RWPE2 (cell line): Measurements from ENCODE around the gene GPR82.
"Not testable (repeated sequence)": the region's sequence is repeated elsewhere in the genome, so short reads cannot be mapped to it uniquely, and the experiment has no call there.

Experiments
- ATAC-seq: fragments of 200-7000 bp; cut with Tn5 transposase; 3 replicates; pipeline ENCODE4 v1.9.1; 2021; ENCODE audit warnings: low read depth
- DNase-seq: peaks from one replicate; pipeline ENCODE4 v3.0.0-alpha.2; 2020; ENCODE audit warnings: low spot score
- H3K27ac ChIP-seq: fragments of 450-650 bp; 2 replicates; pipeline ENCODE4 v1.5.1; 2017; ENCODE audit warnings: mild to moderate bottlenecking; ENCODE audit not compliant: poor library complexity, severe bottlenecking
- H3K27me3 ChIP-seq: fragments of 250-450 bp; sonication (Bioruptor Pico); 2 replicates; pipeline ENCODE4 v1.5.1; 2021; ENCODE audit warnings: mild to moderate bottlenecking, moderate library complexity; ENCODE audit not compliant: insufficient read depth, poor library complexity, severe bottlenecking
- H3K36me3 ChIP-seq: fragments of 250-450 bp; sonication (Bioruptor Pico); 2 replicates; pipeline ENCODE4 v1.5.1; 2020; ENCODE audit warnings: low read depth, mild to moderate bottlenecking, moderate library complexity
- H3K4me1 ChIP-seq: fragments of 250-450 bp; sonication (Bioruptor Pico); 2 replicates; pipeline ENCODE4 v1.5.1; 2021; ENCODE audit warnings: mild to moderate bottlenecking, moderate library complexity; ENCODE audit not compliant: insufficient read depth, poor library complexity, severe bottlenecking
- H3K4me3 ChIP-seq: fragments of 250-450 bp; sonication (Bioruptor Pico); 2 replicates; pipeline ENCODE4 v1.5.1; 2021; ENCODE audit warnings: mild to moderate bottlenecking, moderate library complexity; ENCODE audit not compliant: severe bottlenecking
- H3K9me3 ChIP-seq: fragments of 250-450 bp; sonication (Bioruptor Pico); 2 replicates; pipeline ENCODE4 v1.5.1; 2021; ENCODE audit warnings: mild to moderate bottlenecking, moderate library complexity; ENCODE audit not compliant: severe bottlenecking
- TF ChIP-seq, protein P1 (sequence below): fragments of 450-650 bp; IDR thresholded peaks from one replicate; pipeline ENCODE4 v1.5.1; 2017; ENCODE audit warnings: mild to moderate bottlenecking, moderate library complexity; ENCODE audit not compliant: poor library complexity, severe bottlenecking

The GPR82 gene, protein sequence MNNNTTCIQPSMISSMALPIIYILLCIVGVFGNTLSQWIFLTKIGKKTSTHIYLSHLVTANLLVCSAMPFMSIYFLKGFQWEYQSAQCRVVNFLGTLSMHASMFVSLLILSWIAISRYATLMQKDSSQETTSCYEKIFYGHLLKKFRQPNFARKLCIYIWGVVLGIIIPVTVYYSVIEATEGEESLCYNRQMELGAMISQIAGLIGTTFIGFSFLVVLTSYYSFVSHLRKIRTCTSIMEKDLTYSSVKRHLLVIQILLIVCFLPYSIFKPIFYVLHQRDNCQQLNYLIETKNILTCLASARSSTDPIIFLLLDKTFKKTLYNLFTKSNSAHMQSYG

DNA sequence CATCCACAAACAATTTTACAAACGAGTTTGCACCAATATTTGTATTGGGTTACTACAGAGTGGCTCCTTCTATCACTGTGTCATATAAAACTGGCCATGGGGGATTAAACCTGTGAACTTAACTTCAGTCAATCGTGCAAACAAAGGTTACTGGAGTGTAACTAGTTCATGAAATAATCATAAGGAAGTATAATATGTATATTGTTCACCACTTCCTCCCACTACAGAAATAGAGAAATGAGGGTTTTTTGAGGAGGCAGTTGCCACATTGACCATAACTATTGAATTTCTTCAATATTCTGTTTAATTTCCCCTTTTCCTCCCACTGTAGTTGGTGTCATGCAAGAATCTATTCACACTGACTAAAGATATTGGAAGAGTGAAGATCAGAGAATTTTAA is at the start of gene GPR82:
Gene GPR82, plus strand, starts transcription at position 356 of the 400 bp plus-strand sequence. CDS start 2,846 bp downstream, outside the sequence.
- H3K36me3 ChIP-seq = no peaks in the 10 kb centered on the region
- no peaks in the 10 kb centered on the region for H3K4me1 ChIP-seq
- H3K27me3 ChIP-seq = no peaks in the 10 kb centered on the region
- no peaks in the 10 kb centered on the region for H3K9me3 ChIP-seq
- no peak within 1 kb of the TSS for H3K27ac ChIP-seq
- TF ChIP-seq, protein P1, sequence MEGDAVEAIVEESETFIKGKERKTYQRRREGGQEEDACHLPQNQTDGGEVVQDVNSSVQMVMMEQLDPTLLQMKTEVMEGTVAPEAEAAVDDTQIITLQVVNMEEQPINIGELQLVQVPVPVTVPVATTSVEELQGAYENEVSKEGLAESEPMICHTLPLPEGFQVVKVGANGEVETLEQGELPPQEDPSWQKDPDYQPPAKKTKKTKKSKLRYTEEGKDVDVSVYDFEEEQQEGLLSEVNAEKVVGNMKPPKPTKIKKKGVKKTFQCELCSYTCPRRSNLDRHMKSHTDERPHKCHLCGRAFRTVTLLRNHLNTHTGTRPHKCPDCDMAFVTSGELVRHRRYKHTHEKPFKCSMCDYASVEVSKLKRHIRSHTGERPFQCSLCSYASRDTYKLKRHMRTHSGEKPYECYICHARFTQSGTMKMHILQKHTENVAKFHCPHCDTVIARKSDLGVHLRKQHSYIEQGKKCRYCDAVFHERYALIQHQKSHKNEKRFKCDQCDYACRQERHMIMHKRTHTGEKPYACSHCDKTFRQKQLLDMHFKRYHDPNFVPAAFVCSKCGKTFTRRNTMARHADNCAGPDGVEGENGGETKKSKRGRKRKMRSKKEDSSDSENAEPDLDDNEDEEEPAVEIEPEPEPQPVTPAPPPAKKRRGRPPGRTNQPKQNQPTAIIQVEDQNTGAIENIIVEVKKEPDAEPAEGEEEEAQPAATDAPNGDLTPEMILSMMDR = no peak
- ATAC-seq (no peak), DNase-seq (no peak)
- no peak within 1 kb of the TSS for H3K4me3 ChIP-seq

DNA sequence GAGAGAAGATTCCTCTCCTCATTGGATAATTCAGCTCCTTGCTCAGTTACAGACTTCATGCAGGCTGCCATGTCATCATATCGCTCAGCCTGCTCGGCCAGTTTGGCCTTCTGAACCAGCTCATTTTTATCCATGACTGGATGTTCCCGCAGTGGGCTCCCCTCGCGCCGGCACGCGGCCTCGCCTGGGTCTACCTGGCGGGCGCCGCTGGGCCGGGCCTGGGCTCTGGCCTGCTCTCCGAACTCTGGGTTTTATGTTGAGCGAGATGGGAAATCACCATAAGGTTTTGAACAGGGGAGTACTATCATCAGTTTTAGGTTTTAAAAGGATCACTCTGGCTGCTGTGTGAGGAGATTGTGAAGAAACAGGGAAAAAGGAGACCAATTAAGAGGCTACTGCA is 47.6 kb upstream of the GPR82 start:
- H3K4me1 ChIP-seq, H3K4me3 ChIP-seq, DNase-seq, H3K36me3 ChIP-seq, H3K27me3 ChIP-seq, H3K9me3 ChIP-seq, ATAC-seq, H3K27ac ChIP-seq: not testable (repeated sequence)

DNA sequence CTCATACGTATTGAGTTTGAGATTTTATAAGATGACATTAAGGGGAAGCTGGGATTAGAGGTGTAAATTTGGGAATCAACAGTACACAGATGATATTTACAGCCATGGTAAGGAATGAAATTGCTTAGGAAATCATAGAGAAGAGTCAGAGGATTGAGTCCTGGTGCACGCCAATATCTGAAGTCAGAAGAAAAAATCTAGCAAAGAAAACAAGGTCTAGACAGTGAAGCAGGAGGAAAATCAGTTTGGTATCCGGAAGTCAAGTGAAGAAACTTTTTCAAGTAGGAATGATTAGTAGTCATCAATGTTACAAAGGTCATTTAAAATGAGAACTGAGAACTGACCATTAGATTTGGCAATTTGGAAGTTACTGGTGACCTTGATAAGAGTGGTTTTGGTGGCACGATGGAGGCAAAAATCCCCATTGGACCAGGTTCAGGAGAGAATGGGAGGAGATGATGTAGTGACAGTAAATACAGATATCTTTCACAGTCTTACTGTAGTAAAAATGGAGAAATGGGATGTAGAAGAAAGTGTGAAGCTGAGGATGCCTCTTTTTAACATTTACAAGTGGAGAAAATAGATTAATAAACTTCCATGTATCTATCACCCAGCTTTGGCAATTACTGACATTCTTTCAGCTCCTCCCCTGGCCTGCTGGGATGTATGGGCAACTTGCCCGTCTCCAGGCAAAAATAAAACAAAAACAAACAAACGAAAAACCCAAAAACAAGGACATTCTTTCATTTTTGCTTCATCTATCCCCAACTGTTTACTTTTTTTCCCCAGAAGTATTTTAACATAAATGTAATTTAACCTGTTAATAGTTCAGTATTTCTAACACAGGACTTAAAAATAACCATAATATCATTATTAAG is 46.6 kb upstream of the GPR82 start:
- no peak overlapping the region for H3K4me3 ChIP-seq
- TF ChIP-seq, protein P1 = no peak
- H3K4me1 ChIP-seq = no peaks in the 10 kb centered on the region
- no peaks in the 10 kb centered on the region for H3K27me3 ChIP-seq
- no peaks in the 10 kb centered on the region for H3K36me3 ChIP-seq
- ATAC-seq (no peak), DNase-seq (no peak)
- H3K27ac ChIP-seq = no peak overlapping the region
- H3K9me3 ChIP-seq = no peaks in the 10 kb centered on the region

DNA sequence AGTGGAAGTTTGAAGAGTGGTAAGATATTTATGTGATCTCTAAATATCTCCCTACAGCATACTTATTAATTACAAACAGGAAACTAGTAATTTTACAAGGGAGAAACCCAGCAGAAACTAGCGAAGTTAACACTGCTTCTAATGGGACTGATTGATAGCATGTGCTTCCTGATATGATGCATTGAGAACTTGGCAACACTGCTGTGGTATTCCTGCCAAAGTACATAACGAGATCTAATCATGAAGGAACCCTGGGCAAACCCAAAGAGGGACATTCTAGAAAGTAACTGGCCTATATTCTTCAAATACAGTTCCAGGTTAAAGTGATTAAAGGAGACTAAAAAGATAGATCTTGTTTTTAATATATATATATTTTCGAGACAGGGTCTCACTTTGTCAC is 39.8 kb upstream of the GPR82 start:
- Histone ChIP-seq H3K27ac (no peak overlapping the region), H3K4me1 (no peaks in the 10 kb centered on the region), H3K36me3 (no peaks in the 10 kb centered on the region), H3K27me3 (no peaks in the 10 kb centered on the region), H3K9me3 (no peaks in the 10 kb centered on the region), H3K4me3 (no peak overlapping the region)
- ATAC-seq (no peak), DNase-seq (no peak)
- TF ChIP-seq, protein P1 = no peak

DNA sequence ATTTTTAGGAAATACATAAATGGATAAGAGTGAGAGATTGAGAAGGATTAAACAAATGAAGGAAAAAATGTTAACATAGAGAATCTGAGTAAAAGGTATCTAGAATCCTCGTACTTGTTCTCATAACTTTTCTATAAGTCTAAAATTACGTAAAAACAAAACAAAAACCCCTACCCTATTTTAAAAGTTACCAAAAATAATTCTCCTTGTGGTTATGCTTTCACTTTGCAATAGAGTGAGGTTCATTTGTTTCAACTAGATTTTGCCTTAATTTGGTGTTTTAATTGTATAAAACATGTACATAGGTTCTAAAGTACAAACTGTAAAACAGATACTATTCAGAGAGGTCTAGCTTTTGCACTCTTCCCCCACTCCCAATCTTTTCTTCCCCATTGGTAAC is 39.0 kb upstream of the GPR82 start:
- H3K36me3 ChIP-seq = no peaks in the 10 kb centered on the region
- no peak for DNase-seq
- no peak overlapping the region for H3K27ac ChIP-seq
- H3K27me3 ChIP-seq = no peaks in the 10 kb centered on the region
- no peak overlapping the region for H3K4me3 ChIP-seq
- no peak for ATAC-seq
- no peaks in the 10 kb centered on the region for H3K4me1 ChIP-seq
- H3K9me3 ChIP-seq = no peaks in the 10 kb centered on the region
- TF ChIP-seq, protein P1 = no peak
